GM23248 (cell line): ENCODE measurements around the gene SLC30A2.

ENCODE experiments used
- EZH2 ChIP-seq: fragments of 200-600 bp; sonication (generic); IDR thresholded peaks from 2 replicates; pipeline ENCODE4 v1.6.1; 2018; ENCODE audit warnings: antibody characterized with exemption, mild to moderate bottlenecking; ENCODE audit not compliant: insufficient read depth, poor library complexity, severe bottlenecking
- EZH2phosphoT487 ChIP-seq: fragments of 200-600 bp; sonication (generic); IDR thresholded peaks from 2 replicates; pipeline ENCODE4 v1.6.1; 2018; ENCODE audit warnings: antibody characterized with exemption, moderate library complexity, mild to moderate bottlenecking, low read depth; ENCODE audit not compliant: insufficient read depth

- TF ChIP-seq EZH2phosphoT487 (no peak), EZH2 (no peak)
Observed at GRCh38 chr1:26035203-26035958, 10.5 kb downstream of the SLC30A2 start.
